COR-L47 (cell line): ENCODE measurements around the gene CHST12.
A peak's percentile ranks its signal among the peaks of the same experiment; 100 is the strongest.
"Not testable (repeated sequence)": the region's sequence is repeated elsewhere in the genome, so short reads cannot be mapped to it uniquely, and the experiment has no call there.

ENCODE experiments used
- DNase-seq: peaks from one replicate; lab custom pipeline; 2025; lab: John Stamatoyannopoulos, UW

CHST12 gene

DNA sequence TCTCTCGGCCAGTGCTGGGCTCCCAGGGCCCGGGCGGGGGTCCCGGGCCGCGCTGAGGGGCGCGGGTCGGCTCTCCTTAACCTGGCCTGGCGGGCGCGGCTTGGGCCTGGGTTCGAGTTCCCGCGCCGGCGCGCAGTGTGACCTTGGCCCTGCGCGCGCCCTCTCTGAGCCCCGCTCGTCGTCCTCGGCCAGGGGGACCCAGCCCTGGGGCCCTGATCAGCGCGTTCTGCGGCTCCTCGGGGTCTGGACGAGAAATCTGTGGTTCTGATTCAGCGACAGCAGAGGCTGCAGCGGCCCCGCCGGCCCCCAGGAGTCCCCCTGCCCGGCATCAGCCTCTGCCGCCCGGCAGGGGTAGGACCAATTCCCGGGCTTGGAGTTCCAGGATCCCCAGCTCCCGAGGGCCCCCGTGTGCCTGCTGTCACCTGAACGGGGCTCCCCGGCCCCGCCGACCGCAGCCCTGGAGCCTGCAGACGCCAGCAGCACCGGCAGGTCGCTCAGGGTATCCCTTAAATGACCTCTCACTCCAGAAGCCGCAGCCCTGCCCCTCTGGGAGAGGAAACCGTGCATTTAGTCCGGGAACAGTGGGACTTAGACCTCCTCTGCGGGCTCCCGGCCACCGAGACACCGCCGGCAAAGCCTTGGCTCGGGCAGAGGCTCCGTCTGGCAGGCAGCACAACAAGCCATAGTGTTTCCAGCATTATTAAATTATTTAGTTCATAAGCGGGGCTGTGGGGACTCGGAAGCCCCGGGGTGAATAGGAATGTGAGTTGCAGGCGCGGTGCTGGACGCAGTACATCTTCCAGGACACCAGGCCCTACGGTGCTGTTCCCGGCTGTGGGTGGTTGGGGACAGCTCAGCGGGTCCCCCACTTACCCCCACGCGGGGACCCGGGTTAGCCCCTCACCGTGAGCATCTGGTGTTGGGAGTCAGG is 572 bp downstream of the CHST12 start:
- no peak for DNase-seq

DNA sequence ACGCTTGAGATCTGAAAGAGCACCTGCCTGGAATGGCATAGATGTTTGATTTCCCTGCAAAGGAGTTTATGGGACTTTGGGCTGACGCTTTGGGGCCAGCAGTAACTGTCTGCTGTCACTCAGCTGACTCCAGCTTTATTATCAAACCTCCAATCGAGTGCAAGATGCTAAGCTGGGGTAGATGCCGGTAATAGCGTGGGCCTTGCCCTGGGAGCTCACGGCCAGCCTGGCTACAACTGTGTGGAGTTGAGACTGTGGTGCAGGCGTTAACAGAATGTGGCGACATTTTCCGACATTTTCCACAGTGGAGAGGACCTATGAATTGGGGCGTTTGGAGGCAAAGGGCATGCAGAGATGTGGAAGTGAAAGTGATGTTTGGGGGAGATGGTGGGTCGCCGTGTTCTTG is 1.3 kb downstream of the CHST12 start:
- no peak for DNase-seq

DNA sequence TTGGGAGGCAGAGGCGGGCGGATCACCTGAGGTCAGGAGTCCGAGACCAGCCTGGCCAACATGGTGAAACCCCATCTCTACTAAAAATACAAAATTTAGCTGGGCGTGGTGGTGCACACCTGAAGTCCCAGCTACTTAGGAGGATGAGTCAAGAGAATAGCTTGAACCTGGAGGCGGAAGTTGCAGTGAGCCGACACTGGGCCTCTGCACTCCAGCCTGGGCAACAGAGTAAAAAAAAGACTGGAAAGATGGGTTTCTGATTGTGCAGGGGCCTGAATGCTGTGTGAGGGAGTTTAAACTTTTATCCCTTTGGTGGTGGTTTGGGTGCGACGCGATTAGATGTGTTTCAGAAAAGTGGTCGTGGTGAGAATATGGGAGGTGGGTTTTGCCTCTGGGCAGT is 1.8 kb downstream of the CHST12 start:
- no peak for DNase-seq

DNA sequence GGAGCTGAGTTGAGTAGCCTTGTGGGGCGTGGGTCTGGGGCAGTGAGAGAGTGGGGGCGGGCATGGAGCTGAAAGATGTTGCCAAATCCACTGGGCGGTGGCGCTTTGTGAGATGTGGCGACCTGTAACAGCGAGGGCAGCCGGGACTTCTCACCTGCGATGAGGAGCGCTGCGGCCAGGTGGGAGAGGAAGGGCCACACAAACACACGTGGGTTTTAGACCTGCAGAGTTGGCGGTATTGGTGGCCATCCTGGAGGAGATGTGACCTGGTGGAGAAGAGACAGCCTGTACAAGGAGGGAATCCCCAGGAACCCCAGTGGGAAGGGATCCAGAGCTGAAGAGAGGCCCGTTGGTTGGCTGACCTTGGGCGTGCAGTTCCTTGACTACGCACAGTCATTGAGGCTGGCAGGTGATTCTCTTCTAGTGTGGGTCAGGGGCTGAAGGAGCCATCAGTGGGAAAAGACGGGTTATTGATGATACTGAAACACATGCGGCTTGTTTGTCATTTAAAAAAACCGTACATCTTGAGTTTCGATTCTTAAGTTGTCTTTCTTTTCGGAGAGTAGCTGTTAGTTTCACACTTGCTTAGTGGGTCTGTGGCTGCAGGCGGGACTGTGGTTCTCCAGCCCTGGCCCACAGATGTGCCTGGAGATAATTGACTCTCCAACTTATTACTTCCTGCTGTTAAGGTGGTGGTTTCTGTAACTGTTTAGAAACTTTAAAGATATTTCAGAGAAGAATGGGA is 2.4 kb downstream of the CHST12 start:
- DNase-seq: no peak

GRCh38 chr7:2409745-2410414 is 6.5 kb downstream of the CHST12 start:
- no peak for DNase-seq

- DNase-seq: no peak
These were observed 7.6 kb downstream of the CHST12 start for GRCh38 chr7:2411049-2411448.

DNA sequence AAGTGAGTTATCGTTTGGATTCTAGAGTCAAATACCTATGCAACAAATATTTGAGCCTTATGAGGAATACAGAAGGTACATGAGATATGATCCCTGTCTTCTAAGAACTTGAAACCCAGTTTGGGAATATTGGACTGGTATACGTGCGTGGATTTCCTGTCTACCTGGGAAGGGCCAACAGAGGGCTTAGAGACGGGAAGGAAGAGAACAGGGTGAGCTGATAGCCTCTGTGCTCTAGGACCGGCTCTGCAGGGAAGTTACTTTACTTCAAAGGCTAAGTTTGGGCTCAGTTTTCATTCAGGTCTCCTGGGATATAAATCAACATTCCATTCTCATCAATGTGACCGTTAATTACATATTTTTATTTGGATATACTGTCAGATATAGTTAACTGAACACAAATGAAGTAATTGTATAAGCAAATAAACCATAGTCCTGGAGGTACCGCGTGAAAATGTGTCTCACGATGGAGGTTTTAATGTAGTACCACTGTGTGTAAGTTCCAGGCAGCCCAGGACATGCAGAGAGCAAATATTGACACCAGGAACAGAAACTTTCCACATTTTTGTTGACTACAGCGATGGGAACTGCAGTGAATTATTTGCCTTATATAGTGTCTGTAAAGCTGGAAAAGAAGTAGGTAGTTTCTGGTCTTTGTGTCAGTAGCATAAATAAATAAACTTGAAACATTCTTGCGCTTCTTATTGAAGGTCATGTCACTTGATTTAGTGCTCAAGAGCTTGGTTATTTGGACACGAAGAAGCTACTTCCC is 8.6 kb downstream of the CHST12 start:
- no peak for DNase-seq

GRCh38 chr7:2412587-2413201 is 9.3 kb downstream of the CHST12 start:
- DNase-seq: no peak

DNA sequence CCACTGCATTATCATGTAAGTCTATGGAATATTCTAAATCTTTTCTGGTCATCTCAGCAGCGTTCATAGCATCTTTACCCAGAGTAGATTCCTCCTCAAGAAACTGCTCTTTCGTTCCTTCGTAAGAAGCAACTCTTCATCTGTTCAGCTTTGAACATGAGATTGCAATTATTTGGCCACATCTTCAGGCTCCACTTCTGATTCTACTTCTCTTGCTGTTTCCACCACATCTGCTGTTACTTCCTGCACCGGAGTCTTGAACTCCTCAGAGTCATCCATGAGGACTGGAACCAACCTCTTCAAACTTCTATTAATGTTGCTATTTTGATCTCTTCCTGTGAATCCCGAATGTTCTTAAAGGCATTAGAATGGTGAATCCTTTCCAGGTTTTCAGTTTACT is 12.7 kb downstream of the CHST12 start:
- no peak for DNase-seq

DNA sequence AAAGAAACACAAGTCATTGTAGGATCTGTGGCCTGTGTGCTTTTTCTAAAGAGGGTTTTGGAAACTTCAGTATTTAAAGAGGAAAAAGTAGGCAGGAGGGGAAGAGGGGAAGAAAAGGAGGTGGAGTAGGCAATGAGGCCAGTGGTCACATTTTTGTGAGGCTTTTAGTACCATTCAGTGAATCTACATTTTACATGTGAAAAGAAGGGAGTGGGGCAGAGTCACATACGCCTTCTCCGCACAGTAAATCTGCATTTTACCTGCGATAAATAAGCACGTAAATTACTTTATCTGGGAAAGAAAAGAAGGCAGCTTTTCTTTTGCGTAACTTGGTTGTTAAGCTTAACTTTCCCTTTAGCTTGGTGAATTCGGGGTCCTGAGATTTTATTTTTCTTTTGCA is 13.2 kb downstream of the CHST12 start:
- no peak for DNase-seq

- DNase-seq: not testable (repeated sequence)
These were observed 13.8 kb downstream of the CHST12 start for GRCh38 chr7:2417178-2417577.

- peak; percentile 7 for DNase-seq
These were observed 14.6 kb downstream of the CHST12 start for GRCh38 chr7:2417981-2418481.

- DNase-seq: no peak
These were observed 17.0 kb downstream of the CHST12 start for GRCh38 chr7:2420216-2420933.

DNA sequence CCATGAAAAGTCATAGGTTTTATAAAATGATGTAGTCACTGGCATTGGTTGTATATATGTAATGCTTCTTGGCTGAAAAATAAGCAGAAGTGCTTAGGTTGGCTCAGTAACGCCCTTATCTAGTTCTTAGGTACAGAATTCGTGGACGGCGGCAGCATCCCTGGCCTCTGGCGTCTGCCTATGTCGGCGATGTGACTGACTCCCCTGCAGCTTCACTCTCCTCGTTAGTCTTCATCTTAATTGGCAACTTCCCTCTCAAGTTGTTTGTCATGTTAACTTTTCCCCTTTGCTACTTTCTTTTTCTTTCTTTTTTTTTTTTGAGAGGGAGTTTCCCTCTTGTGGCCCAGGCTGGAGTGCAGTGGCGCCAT is 18.5 kb downstream of the CHST12 start:
- DNase-seq: no peak

DNA sequence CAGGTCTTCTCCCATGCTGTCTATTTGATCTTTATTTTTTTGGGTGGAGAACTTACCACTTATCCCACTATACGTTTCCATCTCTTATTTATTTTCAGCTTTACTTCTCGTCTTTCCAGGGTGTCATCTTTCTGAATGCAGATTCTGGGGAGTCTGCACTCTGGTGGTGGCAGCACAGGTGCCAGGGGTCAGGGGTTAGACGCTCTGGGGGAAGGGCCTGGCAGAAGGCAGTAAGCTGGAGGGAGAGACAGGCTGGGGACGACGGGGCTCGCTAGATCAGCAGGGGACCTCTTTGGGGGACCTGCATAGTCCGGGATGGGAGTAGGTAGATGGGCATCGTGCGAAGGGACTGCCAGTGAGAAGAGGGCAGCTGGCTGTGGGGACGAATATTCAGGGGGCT is 22.3 kb downstream of the CHST12 start:
- no peak for DNase-seq

- DNase-seq: no peak
These were observed 28.0 kb downstream of the CHST12 start for GRCh38 chr7:2431260-2431867.

GRCh38 chr7:2432910-2433712 is 29.7 kb downstream of the CHST12 start:
- DNase-seq: no peak

DNA sequence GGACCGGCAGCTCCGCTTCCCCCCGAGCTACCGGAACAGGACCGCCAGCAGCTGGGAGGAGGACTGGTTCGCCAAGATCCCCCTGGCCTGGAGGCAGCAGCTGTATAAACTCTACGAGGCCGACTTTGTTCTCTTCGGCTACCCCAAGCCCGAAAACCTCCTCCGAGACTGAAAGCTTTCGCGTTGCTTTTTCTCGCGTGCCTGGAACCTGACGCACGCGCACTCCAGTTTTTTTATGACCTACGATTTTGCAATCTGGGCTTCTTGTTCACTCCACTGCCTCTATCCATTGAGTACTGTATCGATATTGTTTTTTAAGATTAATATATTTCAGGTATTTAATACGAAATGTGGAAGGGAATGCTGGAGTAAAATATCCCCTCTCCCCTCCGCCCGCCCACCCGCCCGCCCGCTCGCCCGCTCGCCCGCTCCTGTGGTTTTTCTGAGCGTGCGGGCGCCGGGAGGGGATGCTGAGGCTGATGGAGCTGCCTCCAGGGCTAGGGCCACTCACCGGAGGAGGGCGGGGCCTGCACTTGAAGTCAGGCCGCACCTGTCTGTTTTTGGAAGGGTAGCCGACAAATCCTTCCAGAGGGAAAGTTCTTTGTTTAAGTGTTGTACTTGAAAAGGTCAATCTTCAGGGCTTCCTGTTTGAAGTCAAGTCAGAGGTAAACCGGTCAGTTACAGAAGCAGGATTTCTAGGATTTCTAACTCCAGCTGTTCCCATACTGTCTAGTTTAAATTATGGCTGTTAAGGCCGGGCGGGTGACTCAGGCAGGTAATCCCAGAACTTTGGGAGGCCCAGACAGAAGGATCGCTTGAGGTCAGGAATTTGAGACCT is 30.5 kb downstream of the CHST12 start:
- DNase-seq: no peak
